ENCODE measurements around the gene ECEL1.
"Not testable (repeated sequence)": the region's sequence is repeated elsewhere in the genome, so short reads cannot be mapped to it uniquely, and the experiment has no call there.

The ECEL1 gene

DNA sequence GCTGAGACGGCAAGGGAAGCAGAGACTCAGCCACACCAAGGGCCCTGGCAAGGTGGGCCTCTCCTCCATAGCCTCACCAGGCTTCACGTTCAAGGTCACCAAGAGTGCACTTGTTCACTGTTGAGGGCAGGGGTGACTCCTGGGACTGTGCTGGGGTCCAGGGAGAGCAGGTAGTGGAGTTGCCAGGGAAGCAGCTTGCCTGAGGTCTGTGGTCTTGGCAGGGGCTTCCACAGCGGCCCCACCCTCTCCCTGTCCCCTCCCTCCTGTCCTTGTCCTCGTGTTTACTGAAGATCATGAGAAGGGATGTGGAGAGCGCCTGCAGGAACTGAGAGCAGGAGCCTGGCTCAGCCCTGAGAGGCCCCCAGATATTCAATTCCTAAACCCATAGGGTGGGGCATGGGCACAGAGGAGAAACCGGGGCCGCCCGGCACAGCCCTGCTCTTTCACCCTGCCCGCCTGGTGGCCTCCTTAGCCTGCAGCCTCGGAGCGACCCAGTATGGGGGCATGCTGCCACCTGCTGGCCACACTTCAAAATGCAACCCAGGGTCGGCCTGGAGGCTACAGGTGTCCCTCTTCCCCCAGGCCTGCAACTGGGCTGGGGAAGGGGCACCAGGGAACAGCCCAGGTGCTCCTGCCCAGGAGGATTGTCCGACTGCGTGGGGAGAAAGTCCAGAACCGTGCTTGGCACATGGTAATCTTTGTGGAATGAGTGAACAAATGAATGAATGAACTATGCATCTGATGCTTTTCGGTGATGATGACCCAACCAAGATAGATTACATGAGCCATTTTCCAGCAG, 47.2 kb downstream of the ECEL1 start:
- peak; percentile 39 to 77 for DNase-seq

GRCh38 chr2:232439758-232440135, 47.9 kb downstream of the ECEL1 start:
- no peak for DNase-seq

DNA sequence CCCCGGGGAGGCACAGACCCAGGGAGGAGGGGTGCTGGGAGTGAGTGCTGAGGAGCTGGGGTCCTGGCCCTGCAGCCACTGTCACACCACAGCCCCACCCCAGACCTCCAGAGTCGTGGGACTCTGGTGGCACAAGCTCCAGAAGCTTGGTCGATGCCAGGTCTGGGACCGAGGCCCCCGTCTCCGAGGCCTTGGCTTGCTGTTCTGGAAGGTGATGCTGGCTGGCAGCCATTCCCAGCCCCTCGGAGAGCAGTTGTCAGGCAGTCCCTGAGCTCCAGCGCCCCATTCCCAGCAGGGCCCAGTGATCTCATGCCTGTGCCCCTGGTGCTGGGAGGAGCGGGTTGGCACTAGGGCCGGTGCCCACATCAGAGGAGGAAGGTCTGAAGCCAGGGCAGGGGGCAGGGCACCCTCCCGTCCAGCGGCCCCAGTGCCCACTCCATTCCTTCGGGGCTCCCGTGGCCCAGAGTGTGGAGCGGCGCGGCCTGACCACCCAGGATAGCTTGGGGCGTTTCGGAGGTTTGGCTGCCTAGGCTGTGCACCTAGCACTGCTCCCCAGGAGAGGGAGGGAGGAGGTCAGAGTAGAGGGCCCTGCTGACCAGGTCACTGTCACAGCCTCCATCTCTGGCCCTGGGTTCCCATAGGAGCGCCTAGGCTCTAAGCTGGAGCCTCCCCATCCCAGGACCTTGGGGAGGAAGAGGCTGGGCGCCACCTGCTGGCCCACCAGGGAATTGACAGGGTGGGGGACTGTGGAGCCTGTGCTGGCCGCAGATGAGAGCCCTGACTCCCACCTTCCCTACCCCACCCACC, 48.5 kb downstream of the ECEL1 start:
- no peak for DNase-seq

- DNase-seq: no peak
These were observed 49.5 kb downstream of the ECEL1 start for GRCh38 chr2:232438091-232438490.

- DNase-seq: no peak
These were observed 50.5 kb downstream of the ECEL1 start for GRCh38 chr2:232437195-232437571.

DNA sequence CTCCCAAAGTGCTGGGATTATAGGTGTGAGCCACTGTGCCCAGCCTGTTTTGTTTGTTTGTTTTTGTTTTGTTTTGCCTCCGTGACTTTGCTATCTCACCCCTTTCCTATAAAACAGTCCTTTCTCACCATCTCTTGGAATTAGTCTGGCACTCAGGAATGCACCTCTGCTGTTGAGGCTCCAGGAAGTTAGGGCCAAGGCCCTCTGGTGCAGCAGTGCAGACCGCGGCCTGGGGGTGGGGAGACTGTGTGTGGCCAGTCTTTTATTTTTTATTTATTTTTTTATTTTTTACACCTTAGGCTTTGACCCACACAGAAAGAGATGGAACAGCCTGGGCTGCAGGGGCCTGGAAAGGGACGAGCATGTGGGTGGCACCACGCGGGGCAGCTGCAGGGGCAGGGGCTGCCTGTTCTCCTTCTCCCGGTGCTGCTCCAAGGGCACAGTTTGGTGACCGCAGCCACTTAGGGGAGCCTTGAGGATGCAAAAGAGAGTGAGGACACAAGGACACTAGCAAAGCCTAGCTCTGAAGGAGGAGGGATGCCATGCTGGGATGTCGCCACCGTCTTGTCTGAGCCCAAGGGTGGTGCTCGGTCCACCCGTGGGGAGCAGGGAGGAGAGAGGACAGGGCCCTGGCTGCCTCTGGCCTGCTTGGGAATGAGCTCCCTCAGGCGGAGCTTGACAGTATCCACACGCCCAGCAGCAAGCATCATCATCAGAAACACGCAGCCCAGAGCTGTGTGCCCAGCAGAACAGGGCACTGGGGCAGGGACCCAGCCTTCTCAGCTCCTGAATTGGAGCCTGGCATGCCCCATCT, 51.0 kb downstream of the ECEL1 start:
- no peak for DNase-seq

DNA sequence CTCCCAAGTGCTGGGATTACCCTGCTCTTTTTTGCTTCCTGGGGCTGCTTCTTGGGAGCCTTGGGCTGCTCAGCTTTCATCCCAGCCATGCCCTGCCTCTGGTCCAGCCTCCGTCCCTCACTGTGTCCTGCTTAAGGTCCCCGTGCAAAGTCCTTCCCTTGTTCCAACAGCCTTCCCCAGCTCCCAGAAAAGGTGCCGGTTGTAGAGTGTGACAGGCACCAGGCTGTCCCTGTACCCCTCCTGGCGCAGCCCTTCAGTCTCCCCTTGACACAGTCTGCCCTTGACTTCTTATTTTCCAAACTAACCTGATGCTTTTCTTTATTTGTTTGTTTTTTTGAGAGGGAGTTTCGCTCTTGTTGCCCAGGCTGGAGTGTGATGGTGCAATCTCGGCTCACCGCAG, 51.8 kb downstream of the ECEL1 start:
- DNase-seq: no peak

- no peak for DNase-seq
These were observed 52.3 kb downstream of the ECEL1 start for GRCh38 chr2:232435375-232435648.

DNA sequence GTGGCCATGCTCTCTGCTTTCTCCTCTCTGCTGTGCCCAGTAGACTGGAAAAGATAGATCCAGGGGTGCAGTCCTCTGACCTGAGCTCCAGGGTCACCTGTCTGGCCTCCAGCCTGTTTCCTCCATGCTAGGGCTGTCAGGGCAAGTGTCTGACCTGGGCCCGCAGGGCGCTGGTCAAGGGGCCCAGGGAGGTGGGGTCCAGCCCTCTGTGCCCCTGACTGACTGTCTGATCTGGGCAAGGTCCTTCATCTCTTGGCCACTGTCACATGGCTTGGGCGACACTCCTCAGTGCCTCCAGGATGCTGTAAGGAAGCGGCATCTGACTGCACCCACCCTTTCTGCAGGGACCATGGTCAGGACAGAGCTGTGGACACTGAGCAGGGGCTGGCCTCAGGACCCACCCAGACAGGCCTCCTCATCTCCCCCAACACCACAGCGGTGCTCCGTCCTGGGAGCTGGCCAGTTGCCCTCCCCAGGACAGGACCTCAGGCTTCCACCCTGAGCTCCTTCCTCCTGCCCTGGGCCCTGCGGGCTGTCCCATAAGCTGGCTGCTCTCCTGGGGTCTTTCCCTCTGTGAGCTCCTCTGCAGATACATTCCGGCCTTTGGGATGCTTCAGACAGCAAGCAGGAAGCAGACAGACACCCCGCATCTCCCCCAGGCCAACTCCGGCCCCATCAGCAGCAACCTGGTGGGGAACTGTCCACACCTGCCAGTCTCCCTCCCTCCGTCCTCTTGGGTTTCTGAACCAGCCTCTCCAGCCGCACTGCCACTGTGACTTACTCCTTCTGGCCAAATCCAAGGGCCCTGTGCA, 52.9 kb downstream of the ECEL1 start:
- DNase-seq: no peak

DNA sequence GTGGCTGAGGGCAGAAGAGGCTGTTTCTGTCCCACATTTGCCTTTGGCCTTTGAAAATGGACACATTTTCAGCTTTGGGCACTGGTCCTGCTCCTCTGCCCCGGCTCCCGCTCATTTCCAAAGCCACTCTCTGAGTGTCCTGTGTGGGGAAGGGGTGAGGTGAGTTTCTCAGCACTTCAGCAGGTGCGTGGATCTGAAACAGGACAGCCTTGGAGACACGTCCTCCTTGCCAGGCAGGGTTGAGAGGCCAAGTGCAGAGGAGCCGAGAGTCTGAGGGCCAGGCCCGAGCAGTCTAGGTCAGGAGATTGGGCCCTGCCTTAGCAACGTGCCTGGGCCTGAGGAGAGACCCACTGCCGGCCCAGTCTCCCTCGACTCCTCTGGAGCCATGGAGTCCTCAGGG, 53.5 kb downstream of the ECEL1 start:
- DNase-seq: no peak

- DNase-seq: not testable (repeated sequence)
These were observed 54.0 kb downstream of the ECEL1 start for GRCh38 chr2:232433622-232434021.

DNA sequence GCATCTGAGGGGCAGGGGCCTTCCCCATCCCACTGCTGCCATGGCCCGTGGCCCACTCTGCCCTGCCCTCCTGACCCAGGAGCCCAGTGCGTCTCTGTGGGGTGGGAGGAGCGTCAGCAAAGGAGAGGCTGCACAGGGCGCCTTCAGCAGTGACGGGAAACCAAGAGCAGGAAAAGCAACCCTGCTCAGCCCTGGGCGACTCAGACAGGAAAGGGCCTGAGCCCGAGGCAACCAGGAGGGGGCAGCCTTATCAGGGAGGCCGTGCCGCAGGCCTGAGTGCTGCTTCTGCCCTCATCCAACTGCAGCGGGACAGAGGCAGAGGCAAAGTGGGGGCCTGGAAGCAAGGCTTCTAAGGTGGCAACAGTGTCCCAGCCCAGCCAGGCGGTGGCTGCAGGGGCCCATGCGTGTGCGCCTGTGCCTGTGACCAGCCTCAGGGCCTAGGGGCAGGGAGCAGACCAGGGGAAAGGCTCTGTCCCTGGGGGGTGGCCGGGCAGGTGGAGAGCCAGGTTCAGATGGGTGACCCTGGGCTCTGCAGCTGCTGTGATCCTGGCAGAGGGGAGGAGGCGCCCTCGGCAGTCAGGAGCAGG, 54.9 kb downstream of the ECEL1 start:
- no peak for DNase-seq

GRCh38 chr2:232431705-232432590, 55.7 kb downstream of the ECEL1 start:
- DNase-seq: no peak
